Stimulated activated CD4-positive, alpha-beta T cell treated with anti-CD3 and anti-CD28 coated beads, Interleukin-4, amount 100 ng/mL, for 1 hour (primary cell): ENCODE results near the gene ERC2.

Source experiments
- DNase-seq: peaks from one replicate; pipeline ENCODE4 v3.0.0-alpha.2; 2020

Gene ERC2

DNA sequence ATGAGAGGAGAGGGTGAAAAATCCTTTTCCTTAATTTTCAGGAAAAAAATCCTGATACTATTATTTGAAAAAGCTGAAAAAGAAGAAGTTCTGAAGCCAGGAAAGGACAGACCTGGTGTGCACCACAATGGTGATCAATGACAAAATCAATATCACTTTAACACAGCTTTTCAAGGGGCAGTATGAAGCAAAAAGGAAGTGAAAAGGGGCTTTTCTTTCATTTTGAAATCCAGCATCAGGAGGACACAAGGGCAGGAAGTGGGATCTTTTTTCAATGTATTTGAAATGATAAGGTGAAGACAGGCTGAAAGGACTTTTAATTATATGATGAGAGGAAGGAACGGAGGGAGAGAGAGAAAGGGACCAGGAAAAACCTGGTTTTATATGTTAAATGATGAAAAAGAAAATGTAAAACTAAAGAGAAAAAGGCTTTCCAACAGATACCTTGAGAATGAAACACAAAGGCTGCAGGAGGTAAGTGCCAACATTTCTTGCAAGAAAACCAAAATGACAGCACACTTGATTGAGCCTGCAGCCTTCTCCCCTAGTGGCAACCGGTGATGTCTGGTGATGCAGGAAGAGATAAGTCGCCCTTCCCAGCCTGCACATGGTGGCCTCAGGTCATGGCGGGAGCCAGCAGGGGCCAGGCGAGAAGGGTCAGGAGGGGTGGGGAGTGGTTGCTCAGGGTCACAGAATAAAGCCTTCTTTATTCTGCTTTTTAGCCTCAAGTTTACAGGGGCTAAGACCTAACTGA, 744.4 kb downstream of the ERC2 start:
- DNase-seq, result no peak

DNA sequence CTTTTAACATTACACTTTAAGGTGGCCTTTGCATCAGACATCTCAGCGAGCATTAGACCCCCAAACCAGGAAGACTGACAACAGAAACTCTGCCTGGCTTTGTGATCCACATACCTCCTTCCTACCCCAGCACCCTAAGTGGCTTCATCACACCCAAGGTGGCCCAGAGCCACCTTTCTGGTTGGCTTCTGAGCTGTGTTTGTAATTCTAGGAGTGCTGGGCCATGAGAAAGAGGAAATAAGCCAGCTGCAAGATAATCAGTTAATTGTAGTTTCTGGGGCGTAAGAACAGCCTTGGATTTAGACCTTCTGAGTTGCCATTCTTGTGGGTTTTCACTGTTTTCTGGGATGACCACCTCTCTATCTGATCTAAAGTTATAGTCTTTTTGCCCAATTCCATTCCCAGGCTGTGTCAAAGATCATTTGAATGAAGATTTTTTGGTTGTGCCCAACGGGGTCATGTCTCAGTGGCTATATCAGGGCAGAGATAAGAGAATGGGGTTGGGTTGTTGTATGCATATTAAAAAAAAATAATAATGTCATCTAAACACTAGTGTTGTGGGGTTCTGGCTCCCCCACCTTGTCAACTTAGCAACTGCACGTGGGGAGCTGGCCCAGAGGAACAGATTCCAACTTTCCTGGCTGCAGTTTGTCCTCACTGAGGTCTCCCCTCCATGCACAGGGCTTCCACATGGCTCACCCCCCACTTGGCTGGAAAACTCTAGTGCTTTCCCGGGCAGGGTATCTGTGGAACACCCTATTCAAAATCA, 746.4 kb downstream of the ERC2 start:
- no peak for DNase-seq

DNA sequence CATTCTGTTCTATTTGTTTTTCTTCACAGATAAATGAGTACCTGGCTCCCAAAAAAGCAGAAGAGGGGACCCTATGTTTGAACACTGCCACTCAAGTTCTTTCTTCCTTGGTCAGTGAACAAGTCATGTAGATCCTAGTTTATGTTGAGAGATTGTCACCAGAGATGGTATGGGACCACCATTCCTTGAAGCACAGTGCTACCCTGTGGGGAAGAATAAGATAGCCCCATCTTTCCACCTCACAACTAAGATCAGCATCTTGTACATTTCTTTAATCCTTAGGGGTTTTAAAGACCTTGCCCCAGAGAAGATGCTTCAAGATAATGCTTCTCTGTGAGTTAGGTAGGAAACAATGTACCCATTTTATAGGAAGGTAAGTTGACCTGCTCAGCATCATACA, 747.7 kb downstream of the ERC2 start:
- DNase-seq, result no peak

DNA sequence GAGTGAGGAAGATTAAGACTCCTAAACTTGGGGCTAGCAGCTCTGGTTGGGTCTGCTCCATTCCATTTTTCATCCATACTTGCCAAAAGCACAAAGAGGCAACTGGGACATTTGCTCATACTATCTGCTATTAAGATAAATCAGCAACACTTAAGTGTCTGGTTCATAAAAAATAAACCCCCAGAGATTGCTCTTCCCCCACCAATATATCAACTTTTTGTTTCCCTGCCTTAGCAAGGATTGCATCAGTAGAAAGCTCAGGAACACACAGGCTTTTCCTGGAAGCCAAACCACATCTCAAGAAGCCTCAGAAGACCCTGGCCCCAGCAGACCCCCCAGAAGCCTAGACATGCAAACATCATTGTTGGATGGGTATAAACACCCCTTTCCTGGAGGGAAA, 748.8 kb downstream of the ERC2 start:
- no peak for DNase-seq

DNA sequence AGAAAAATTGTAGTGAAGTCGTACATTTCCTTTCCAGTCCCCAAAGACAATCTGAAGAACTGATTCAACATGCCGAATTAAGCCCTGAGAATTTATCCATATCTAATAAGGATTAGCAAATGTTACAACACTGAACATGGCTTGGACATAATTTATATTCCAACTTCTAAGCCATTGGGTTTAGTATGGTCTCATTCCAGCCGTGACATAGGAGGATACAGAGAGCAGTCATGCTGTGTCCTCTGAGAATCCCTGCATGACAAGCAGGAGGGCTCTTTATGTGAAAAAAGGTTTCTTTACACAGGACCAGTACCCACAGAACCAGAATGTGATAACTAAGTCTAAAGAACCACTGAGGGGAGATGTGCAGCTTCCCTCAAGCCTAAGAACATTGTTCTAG, 749.3 kb downstream of the ERC2 start:
- no peak for DNase-seq

DNA sequence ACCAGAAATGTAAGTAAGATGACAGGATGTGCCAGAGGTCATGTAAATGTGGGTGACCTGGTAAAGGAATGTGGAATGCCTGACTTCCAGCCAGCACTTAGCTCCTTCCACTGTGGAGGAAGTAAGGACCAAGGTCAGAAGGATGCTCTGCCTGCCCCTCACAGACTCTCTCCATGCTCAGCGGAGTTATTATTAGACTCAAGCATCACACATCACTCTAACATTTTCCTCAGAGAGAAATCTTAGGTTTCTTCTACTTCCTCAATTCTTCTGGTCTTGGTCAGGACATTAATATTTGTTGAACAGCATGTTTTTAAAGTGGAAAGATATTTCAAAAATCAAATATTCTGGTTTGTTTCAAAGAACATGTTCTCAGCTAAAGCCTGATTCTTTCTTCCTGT, 749.7 kb downstream of the ERC2 start:
- DNase-seq, result no peak

DNA sequence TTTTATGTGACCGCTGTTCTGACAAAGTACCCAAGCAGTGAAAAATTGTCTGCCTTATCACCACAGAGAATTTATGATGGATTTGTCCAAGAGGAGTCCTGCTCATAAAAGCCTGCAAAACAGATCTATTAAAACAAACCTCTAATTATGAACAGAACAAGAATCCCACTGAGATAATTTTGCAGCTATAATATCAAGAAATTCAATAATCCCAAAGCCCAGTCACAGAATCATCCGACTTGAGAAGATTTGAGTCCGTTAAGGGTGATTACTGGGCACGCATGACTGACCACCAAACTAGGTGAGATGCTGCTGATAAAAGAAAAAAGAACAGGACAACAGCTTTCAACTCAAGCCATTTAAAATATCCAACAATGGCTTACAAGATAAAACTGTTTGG, 750.2 kb downstream of the ERC2 start:
- DNase-seq, result no peak

DNA sequence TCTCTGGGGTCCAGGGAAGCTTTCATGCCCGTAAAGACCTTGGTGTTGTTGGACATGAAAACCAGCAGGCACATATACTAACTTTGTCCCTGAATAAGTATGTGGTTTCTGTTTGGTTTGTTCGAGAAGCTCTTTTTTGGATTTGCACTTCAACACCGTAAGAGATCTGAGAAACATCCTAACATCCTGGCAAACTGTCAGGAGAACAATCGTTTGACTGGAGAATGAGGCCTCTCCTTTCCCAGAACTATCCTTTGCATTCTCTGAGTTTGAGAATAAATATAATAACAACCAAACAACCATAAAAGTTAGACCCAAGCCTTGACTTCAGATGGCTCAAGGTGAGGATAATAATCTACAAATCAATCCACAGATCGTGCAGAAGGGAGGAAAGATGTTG, 750.8 kb downstream of the ERC2 start:
- DNase-seq, result no peak

DNA sequence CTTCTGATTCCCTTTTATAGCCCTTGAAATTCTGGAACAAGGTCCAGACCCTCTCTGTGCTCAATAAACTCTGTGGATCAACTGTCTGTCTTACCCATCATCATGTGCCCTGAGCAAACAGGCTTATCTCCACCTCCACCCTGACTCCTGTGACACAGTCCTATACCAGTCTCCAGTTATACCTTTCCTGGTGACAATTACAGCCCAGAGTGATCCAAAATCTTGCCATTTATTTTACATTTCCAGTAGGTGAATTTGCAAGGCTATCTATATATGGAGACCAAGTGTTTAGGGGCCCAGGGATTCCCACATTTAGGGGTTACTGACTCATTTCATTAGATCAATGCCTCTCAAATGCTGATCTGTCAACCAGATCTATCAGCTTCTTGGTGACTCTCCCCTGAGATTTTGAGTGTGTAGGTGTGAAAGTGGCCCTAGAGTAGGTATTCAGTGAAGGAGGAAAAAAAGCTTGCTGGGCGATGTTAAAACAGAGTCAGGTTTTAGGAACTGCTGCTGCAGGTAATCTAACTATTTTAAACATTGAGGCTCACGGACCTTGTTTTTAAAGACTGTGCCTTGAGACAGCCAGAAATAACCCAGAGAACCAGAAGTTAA, 751.5 kb downstream of the ERC2 start:
- DNase-seq, result no peak

DNA sequence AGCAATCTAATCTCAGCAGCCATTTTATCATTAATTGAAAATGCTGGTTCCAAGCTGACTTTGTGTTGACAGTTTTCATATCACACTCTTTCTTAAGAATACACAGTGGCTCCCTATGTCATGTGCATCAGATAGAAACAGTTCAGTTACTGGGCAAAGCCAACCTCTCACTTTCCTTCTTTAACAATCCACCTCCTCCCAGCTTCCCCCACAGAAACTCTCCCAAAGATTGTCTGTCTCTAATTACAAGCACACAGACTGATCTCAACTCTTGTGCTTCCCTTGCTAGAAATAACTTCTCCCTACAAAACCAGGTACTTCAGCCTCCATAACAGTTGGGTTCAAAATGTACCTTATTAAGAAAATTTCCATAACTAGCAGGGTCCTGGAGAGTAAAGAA, 752.2 kb downstream of the ERC2 start:
- DNase-seq, result no peak

DNA sequence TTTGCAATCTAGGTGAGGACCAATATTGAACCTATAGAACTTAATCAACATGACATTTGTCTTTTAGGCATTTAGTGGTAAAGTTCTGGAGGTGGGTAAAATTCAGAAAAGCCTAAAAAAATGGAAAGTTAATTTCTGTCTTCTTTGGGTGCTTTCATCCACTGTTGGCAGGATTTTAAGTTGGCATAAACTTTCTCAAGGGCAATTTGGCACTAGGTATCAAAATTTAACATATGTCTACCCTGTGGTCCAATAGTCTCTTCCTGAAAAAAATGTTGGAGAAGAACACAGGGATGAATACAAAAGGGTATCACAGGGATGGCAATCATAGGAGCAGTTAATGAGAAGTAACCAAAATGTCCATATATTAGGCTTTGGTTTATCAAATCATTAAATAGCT, 754.2 kb downstream of the ERC2 start:
- no peak for DNase-seq

DNA sequence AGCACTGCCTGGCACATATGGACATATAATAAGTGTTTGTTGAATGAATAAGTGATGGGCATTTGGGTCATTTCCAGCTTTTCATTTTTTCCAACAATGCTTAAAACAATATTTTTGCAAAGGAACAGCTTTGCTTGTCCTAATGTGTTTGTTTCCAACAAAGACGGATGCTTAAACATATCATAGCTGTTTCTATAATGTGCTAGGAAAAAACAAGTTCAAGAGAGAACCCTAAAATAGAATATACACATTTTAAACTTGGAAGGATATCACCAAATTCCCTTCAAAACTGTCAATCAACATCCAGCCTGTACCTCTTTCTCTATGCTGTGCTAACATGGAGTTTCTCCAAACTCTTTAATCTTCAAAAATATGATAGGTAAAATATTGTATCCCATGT, 756.6 kb downstream of the ERC2 start:
- DNase-seq, result no peak

DNA sequence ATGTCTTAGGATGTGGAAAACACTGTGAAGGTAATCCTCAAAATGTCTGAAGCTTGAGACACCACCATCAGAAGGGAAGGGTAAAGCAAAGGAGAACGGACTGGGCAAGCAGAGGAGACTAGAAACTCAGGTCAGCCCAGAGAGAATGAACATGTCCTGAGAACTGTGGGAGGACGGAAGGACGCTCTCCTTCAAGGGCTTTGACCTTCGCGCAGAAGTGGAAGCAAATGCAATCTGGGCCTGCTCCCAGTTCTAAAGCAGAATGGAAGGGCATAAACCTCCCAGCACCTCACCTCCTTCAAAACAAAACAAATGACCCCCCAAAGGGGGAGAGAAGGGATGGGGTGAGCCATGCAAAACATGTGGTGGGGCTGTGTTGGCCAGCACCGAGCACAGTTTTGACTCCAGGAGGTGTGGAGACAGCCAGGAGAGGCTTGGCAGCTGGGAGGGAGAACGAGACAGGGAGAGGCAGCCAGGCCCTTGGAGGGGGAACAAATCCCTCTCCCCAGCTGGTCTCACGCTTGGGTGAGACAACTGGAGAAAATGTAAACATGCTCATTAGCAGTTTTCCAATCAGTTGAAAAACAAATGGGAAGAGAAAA, 758.8 kb downstream of the ERC2 start:
- no peak for DNase-seq

DNA sequence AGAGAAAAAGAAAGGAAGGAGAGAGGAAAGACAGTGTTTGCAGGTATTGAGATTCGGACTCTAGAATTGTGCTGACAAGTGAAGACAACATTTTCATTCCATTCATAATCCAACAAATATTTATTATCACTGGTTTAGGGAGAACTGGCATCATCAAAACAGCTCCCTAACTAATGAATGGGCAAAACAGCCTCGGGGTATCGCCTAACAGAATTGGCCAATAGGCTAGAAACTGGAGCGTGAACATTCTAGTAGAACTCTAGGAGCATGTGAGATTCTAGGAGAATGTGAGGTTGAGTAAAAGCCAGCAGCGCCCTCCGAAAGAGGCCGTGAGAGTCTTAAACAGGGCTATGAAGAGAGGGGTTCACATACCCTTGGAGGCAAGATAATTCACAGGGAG, 759.3 kb downstream of the ERC2 start:
- no peak for DNase-seq

DNA sequence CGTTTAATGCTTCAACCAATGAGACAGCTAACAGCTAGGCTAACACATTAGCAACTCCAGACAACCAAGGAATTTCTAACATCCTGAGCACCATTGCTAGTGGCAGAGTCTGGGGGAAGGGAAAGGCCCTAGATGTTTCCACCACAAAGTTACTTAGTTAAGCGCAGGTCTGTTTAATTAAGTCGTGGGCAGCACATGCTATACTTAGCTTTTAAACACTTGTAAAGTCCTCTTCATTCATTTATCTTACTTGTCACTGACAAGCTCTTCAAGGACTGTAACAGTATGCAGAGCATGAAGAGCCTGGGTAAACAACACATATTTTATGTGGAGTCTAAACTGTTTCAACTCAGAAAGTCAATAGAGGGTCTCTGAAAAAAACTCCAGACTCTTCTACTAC, 760.0 kb downstream of the ERC2 start:
- no peak for DNase-seq

DNA sequence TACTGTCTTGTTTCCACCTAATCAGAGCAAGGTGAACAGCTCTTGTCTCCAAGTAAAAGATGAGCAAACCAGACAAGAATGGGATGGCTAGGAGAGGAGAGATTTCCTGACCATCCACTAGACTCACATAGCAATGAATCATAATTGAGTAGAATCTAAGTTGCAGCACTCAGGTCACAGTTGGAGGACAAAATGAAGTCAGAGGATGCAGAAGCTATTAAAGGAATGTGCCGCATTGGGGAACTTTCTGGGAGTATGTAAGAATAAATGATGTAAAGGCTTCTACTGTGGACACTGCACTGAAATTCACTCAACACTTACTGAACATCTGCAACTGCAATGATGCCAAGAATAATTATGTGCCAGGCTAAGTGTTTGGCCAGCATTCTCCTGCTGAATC, 763.7 kb downstream of the ERC2 start:
- no peak for DNase-seq

DNA sequence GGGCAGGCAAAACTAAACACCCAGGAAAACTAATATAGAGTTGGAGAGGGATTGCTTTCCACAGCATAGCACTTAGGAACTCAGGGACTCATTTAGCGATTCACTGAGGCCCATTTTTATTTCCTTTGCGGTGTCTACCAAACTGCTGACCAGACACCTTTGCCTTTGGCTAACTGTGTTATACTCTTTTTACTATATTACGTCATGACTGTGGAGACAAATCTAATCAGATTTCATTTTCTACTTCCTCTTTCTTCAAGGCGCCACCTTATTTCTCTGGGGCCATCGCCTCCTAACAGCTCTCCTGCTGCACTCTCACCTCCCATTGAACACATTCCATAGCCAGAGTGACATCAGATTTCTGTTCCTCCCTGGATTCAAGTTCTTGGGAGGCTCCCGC, 765.4 kb downstream of the ERC2 start:
- no peak for DNase-seq

DNA sequence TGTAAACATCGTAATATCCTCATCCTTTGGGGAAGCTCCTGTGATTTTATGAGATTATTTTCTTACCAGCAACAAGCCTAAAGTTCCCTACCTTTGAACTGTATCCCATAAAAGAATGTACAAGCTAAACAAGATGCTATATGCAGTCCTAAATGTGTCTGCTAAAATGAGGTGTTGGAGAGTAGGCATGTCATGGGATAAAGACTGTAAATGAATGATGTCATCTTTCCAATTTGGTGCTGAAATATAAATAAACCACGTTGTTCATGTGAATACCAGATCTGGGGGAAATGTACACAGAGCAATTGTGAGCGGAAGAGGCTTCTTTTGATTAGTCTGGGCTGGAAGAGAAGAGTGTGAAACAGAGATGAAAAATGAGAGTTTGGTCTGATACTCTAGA, 766.3 kb downstream of the ERC2 start:
- no peak for DNase-seq

DNA sequence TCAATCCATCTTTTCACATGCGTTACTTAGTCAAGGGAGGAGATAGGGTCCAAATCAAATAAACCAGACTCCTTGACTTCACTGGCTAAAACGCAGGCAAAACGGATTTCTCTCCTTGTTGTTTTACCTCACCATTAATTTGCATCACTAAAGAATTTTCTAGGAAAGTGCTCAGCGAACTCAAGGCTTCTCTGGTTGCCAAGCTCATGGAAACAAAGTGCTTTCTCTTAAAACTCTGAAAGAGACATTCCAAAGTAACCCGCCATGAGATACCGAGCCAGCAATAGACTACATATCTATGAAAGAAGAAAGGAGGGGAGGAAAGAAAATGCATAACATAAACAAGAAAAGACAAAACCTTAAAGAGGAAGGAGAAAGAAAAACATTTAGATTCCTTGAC, 769.4 kb downstream of the ERC2 start:
- DNase-seq, result no peak

DNA sequence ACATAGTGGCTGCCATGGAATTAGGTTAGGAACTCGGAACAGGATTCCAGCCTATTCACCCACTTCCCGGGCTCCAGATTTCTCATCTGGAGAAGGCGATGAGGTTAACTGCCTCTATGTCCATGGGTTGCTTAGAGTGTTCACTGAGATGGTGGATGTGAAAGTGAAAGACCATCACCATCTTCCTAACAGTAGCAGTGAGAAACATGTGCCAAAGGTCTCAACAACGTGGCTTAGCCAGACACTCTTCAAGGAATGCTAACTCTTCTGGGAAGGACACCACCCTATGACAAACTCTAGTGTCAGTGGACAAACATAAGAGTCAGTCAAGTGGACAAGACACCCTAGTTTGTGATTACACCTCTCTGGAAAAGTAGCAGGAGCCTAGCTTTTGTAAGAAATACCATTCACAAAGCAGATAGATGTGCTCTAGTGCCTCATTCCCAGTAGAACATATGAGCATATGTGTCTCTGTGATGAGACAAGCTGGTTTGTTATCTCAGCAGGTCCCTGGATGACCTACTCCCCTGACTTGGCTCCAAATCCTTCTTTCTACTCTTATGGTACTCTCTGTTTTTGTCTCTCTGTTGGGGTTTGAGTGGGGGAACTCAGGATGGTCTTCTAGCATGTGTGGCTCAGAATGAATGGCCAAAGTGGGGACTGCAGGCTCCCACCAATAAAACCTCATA, 770.9 kb downstream of the ERC2 start:
- no peak for DNase-seq

DNA sequence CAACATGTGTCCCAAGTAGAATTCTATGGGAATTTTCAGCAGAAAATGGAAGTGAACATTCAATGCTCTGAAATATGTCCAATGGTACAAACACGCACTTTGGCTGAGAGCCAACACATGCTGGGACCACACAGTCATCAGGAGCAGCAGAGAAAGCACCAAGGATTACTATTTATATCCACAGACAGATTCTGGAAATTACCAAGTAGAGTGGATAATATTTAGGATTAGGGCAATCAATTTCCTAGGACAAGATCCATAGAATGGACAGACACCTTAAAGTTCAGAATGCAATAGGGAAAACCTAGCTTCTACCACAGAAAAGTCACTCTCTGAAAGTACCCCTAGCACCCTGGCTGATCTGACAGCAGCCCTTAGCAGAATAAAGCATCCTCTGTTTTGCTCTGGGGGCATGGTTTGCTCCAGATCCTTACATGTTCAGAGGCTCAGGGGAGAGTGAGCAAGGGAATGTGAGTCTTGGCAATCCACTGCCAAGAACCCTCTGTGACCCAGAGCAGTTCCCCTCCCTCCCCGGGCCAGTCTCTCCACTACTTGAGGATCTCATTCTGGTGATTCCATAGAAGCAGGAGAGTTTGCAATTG, 775.2 kb downstream of the ERC2 start:
- no peak for DNase-seq

DNA sequence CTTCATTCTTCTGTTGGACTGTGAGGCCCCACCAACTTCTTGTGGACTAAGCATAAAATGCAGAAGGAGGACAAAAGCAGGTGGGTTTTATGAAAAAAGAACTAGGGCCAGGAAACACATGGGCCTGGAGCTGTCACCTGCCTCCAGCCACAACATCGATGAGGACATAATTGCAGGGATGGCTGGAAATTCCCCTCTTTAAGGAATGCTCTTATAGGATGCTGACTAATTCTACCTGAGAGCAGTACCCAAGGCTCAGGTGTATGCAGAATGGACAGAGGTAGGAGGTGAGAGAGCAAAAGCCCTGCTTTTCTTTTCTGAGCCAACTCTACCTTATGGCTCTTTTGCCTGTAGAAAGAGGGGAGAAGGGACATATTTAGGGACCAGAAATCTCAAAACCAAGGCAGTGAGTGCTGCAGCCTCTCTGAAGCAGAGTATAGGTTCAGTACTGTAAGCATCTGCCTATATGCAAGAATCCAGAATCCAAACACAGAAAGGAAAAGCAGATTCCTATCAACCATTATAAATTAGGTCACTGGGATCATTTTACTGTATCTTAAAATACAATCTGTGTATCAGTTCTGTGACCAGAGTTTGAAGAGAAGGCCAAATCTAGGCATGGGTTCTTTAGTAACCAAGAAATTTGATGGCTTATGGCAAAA, 775.8 kb downstream of the ERC2 start:
- DNase-seq, result no peak
